Naive B cell (primary cell): ENCODE data around the gene SMU1. TPM values are rescaled to one million over a fixed set of nuclear protein-coding genes. Genes with fewer than 3 reads are reported as not detected.

Experiments used
- ATAC-seq, 2 donors: fragments of 150-1000 bp; cut with Tn5 transposase; 2 replicates each; pipeline ENCODE4 v1.10.0; 2021; ENCODE audit warnings: low read depth in 2 of 2, mild to moderate bottlenecking in 2 of 2, moderate library complexity in 2 of 2
- DNase-seq: peaks from one replicate; pipeline ENCODE4 v3.0.0; 2022
- H3K27ac Mint-ChIP-seq, 6 donors: one replicate each; pipeline ENCODE4 v1.8.0; 2020 to 2022; ENCODE audit warnings: mild to moderate bottlenecking in 6 of 6, mixed read lengths in 6 of 6, moderate library complexity in 5 of 6, inconsistent platforms in 2 of 6
- H3K27me3 Mint-ChIP-seq, 3 donors: one replicate each; pipeline ENCODE4 v1.8.0; 2021 to 2022; ENCODE audit warnings: mixed read lengths in 3 of 3, mild to moderate bottlenecking in 1 of 3
- H3K36me3 Mint-ChIP-seq, 2 donors: one replicate each; pipeline ENCODE4 v1.8.0; 2020 to 2022; ENCODE audit warnings: mixed read lengths in 2 of 2, inconsistent platforms in 1 of 2, mild to moderate bottlenecking in 1 of 2
- H3K4me1 Mint-ChIP-seq, 3 donors: one replicate each; pipeline ENCODE4 v1.8.0; 2020 to 2022; ENCODE audit warnings: mixed read lengths in 3 of 3, inconsistent platforms in 1 of 3, mild to moderate bottlenecking in 1 of 3, moderate library complexity in 1 of 3
- H3K4me3 Mint-ChIP-seq, 8 donors: one replicate each; pipeline ENCODE4 v1.8.0; 2020 to 2022; ENCODE audit warnings: mild to moderate bottlenecking in 8 of 8, mixed read lengths in 8 of 8, moderate library complexity in 8 of 8, inconsistent platforms in 2 of 8
- H3K9me3 Mint-ChIP-seq, 7 donors: one replicate each; pipeline ENCODE4 v1.8.0; 2020 to 2022; ENCODE audit warnings: mixed read lengths in 7 of 7, mild to moderate bottlenecking in 5 of 7, inconsistent platforms in 2 of 7, moderate library complexity in 1 of 7
- polyA plus RNA-seq, 6 donors: library from polyadenylated mRNA; unstranded; fragments of 300-500 nt; fragmentation: Illumina TruSeq; gene quantifications; one replicate each; pipeline ENCODE4 v1.2.3, GENCODE V29; 2021; ENCODE audit warnings: low read depth in 6 of 6

SMU1 gene
- polyA plus RNA-seq, 6 donors from 2014 or later, result 19.6 to 44.5 (median 25.8) TPM

GRCh38 chr9:33030285-33030684, 46.2 kb downstream of the SMU1 start:
- Mint-ChIP-seq H3K4me1 (peaks cover 17 to 28% (median 24%) of the 10 kb centered on the region in 3 donors), H3K27ac (peak overlapping the region in 1 of 6 donors; percentile 20), H3K27me3 (no peaks in the 10 kb centered on the region), H3K4me3 (no peak overlapping the region), H3K36me3 (peaks cover 21 to 39% of the 10 kb centered on the region in 2 donors), H3K9me3 (no peaks in the 10 kb centered on the region)
- no peak for DNase-seq
- no peak for ATAC-seq

- no peak for ATAC-seq
- DNase-seq, result no peak
- Mint-ChIP-seq H3K4me3 (peak overlapping the region in 1 of 8 donors; percentile 80), H3K27ac (peak overlapping the region in 2 of 6 donors; percentile 33 to 40), H3K36me3 (peaks cover 21 to 36% of the 10 kb centered on the region in 2 donors), H3K4me1 (peaks cover 17 to 33% (median 25%) of the 10 kb centered on the region in 3 donors), H3K27me3 (no peaks in the 10 kb centered on the region), H3K9me3 (no peaks in the 10 kb centered on the region)
These were observed 47.2 kb downstream of the SMU1 start for GRCh38 chr9:33029231-33029786.

DNA sequence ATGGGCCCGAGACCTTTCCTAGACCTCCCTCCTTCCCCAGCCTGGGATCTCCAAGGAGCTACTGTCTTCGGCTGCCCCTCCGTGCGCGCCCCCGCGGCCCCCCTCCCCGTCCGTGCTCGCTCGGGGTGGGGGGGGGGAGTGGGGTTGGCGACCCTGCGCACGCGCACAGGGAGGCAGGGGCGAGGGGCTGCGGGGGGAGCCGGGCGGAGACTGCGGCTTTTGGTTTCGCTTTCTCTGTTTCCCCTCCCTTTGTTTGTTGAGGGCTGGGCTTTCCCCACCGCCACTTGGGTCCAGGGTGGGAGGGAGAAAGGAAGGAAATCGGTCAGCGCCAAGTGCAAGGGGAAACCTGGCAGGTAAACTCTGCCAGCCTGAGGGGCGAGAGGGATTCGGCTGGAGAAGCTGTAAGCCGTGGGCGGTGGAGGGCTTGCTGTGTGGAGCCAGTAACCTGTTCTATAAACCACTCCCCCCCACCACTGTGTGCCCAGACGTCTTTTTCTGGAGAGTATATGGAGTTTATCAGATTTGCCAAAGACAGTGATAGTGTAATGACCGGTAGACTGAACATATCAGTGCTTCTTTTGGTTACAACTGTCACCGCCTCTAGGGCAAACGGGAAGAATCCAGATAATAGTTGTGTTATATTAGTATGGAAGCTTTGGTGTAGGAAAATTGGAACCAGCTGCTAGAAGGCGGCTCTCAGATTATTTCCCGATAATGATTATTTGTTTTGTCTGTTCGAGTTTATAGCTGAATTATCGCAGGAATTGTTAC, 50.7 kb downstream of the SMU1 start:
- Mint-ChIP-seq H3K27ac (peak overlapping the region; percentile 96 to 98 (median 97)), H3K9me3 (no peaks in the 10 kb centered on the region), H3K27me3 (no peaks in the 10 kb centered on the region), H3K36me3 (peaks cover 16 to 21% of the 10 kb centered on the region in 2 donors), H3K4me1 (peaks cover 26 to 50% (median 50%) of the 10 kb centered on the region in 3 donors), H3K4me3 (peak overlapping the region; percentile 91 to 97 (median 95))
- DNase-seq (peak; percentile 77), ATAC-seq (peak; percentile 58 to 59)

GRCh38 chr9:33024966-33025571, 51.4 kb downstream of the SMU1 start, which contains the start of gene DNAJA1:
Gene DNAJA1 (plus strand): TSS chr9:33025273. CDS start chr9:33026485, 1,212 bp downstream.
- H3K27ac Mint-ChIP-seq, result peak within 1 kb of the TSS; percentile 96 to 98 (median 97)
- H3K9me3 Mint-ChIP-seq, result no peaks in the 10 kb centered on the region
- H3K36me3 Mint-ChIP-seq, result peaks cover 14 to 15% of the 10 kb centered on the region in 2 donors
- peaks cover 30 to 55% (median 50%) of the 10 kb centered on the region in 3 donors for H3K4me1 Mint-ChIP-seq
- peak within 1 kb of the TSS; percentile 91 to 97 (median 95) for H3K4me3 Mint-ChIP-seq
- no peaks in the 10 kb centered on the region for H3K27me3 Mint-ChIP-seq
- ATAC-seq (peak; percentile 83 to 85), DNase-seq (peak; percentile 96)

- Mint-ChIP-seq H3K4me1 (peaks cover 31 to 51% (median 49%) of the 10 kb centered on the region in 3 donors), H3K27ac (peak overlapping the region; percentile 93 to 98 (median 96)), H3K4me3 (peak overlapping the region; percentile 91 to 97 (median 95)), H3K9me3 (no peaks in the 10 kb centered on the region), H3K36me3 (peaks cover 9% of the 10 kb centered on the region in 2 donors), H3K27me3 (no peaks in the 10 kb centered on the region)
- ATAC-seq, result peak in 1 of 2 donors; percentile 13
- DNase-seq, result no peak
These were observed 52.1 kb downstream of the SMU1 start for GRCh38 chr9:33024126-33024965.

- Mint-ChIP-seq H3K27ac (peak overlapping the region in 4 of 6 donors; percentile 93 to 98 (median 96)), H3K9me3 (no peaks in the 10 kb centered on the region), H3K36me3 (peaks cover 9% of the 10 kb centered on the region in 2 donors), H3K4me1 (peaks cover 31 to 51% (median 49%) of the 10 kb centered on the region in 3 donors), H3K4me3 (peak overlapping the region in 7 of 8 donors; percentile 91 to 97 (median 95)), H3K27me3 (no peaks in the 10 kb centered on the region)
- no peak for DNase-seq
- no peak for ATAC-seq
These were observed 52.8 kb downstream of the SMU1 start for GRCh38 chr9:33023661-33024060.

- H3K27ac Mint-ChIP-seq, result peak overlapping the region in 4 of 6 donors; percentile 18 to 76 (median 52)
- no peak for ATAC-seq
- no peaks in the 10 kb centered on the region for H3K27me3 Mint-ChIP-seq
- H3K36me3 Mint-ChIP-seq, result peaks cover 9% of the 10 kb centered on the region in 2 donors
- H3K4me1 Mint-ChIP-seq, result peaks cover 27 to 48% (median 44%) of the 10 kb centered on the region in 3 donors
- DNase-seq, result no peak
- peak overlapping the region in 6 of 8 donors; percentile 22 to 92 (median 34) for H3K4me3 Mint-ChIP-seq
- no peaks in the 10 kb centered on the region for H3K9me3 Mint-ChIP-seq
These were observed 53.7 kb downstream of the SMU1 start for GRCh38 chr9:33022755-33023154.

- Mint-ChIP-seq H3K4me1 (peaks cover 27 to 48% (median 40%) of the 10 kb centered on the region in 3 donors), H3K27ac (no peak overlapping the region), H3K9me3 (no peaks in the 10 kb centered on the region), H3K36me3 (peaks cover 9% of the 10 kb centered on the region in 2 donors), H3K27me3 (no peaks in the 10 kb centered on the region), H3K4me3 (peak overlapping the region in 2 of 8 donors; percentile 84 to 92)
- DNase-seq (no peak), ATAC-seq (no peak)
These were observed 54.2 kb downstream of the SMU1 start for GRCh38 chr9:33022303-33022702.

GRCh38 chr9:33019797-33020196, 56.7 kb downstream of the SMU1 start:
- ATAC-seq, result no peak
- Mint-ChIP-seq H3K4me1 (peaks cover 14 to 33% (median 26%) of the 10 kb centered on the region in 3 donors), H3K36me3 (peaks cover 0 to 5% of the 10 kb centered on the region in 2 donors), H3K4me3 (no peak overlapping the region), H3K27ac (peak overlapping the region in 1 of 6 donors; percentile 21), H3K27me3 (no peaks in the 10 kb centered on the region), H3K9me3 (no peaks in the 10 kb centered on the region)
- DNase-seq, result no peak

DNA sequence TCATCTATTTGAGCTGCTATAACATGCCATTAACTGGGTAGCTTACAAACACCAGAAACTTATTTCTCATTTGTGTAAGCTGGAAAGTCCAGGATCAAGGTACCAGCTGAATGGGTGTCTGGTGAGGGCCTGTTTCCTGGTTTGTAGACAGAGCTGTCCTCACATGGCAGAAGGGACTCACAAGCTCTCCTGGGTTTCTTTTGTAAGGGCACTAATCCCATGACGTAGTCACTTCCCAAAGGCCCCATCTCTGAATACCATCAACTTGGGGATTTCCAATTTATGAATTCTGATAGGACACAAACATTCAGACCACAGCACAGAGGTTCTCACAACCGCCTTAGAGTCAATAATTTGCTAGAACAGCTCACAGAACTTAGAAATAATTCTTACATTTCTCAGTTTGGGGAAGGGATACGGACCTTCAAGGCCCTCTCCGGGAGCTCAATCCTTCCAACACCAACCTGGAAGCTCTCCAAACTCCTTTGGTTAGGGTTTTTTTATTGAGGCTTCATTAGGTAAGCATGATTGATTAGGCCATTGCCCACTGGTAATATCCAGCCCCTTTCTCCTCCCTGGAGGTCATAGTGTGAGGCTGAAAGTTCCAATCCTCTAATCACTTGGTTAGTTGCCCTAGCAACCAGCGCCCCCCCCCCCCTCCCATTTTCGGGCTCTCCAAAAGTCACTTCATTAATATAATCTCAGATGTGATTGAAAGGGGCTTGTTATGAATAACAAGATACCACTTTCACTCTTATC, 59.0 kb downstream of the SMU1 start:
- Mint-ChIP-seq H3K4me1 (peaks cover 5 to 15% (median 6%) of the 10 kb centered on the region in 3 donors), H3K36me3 (peaks cover 0 to 5% of the 10 kb centered on the region in 2 donors)

GRCh38 chr9:33014665-33015014, 61.8 kb downstream of the SMU1 start:
- Mint-ChIP-seq H3K27ac (no peak overlapping the region), H3K9me3 (no peaks in the 10 kb centered on the region)
- no peak for ATAC-seq

More for the DNA sequence above, 59.0 kb downstream of the SMU1 start:
- ATAC-seq (no peak), DNase-seq (no peak)
- Mint-ChIP-seq H3K27me3 (no peaks in the 10 kb centered on the region), H3K27ac (peak overlapping the region in 1 of 6 donors; percentile 81), H3K9me3 (no peaks in the 10 kb centered on the region), H3K4me3 (no peak overlapping the region)

DNA sequence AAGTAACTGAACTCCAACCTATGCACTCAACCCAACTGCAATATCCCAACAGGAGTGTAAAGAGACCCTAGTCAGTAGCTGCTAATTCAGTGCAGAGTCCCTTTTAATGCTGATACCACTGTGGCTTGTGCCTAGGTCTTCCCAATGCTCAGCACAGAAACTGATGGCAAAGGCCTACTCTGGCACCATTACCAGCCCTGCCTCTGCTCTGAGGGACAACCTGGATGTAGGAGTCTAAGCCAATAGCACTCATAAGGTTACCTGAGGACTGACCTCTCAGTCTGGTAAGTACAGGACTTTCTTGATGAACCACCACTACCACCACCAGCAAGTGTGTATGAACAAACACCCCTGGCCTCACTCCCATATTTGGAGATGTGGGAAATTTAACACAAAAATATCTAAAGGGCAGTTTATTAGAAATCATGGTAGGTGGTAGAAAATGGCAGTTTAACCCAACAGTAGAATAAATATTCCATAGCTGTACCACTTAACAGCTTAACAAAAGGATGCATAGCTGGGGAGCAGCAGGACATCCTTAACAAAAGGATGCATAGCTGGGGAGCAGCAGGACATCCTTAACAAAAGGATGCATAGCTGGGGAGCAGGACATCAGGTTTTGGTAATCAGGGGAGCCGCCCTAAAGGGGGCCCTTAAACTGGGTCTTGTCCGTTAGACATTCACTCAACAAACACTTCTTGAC, 62.4 kb downstream of the SMU1 start:
- no peaks in the 10 kb centered on the region for H3K9me3 Mint-ChIP-seq
- ATAC-seq (no peak), DNase-seq (no peak)
- H3K36me3 Mint-ChIP-seq, result no peaks in the 10 kb centered on the region
- no peaks in the 10 kb centered on the region for H3K27me3 Mint-ChIP-seq
- no peak overlapping the region for H3K4me3 Mint-ChIP-seq
- no peak overlapping the region for H3K27ac Mint-ChIP-seq
- H3K4me1 Mint-ChIP-seq, result peaks cover 0 to 5% (median 3%) of the 10 kb centered on the region in 3 donors

More at GRCh38 chr9:33014665-33015014, 61.8 kb downstream of the SMU1 start:
- no peaks in the 10 kb centered on the region for H3K36me3 Mint-ChIP-seq
- H3K4me3 Mint-ChIP-seq, result no peak overlapping the region
- peaks cover 0 to 5% (median 3%) of the 10 kb centered on the region in 3 donors for H3K4me1 Mint-ChIP-seq
- no peaks in the 10 kb centered on the region for H3K27me3 Mint-ChIP-seq
- DNase-seq, result no peak
